ENCODE data around the gene ST8SIA1. TPM values are rescaled to one million over a fixed set of nuclear protein-coding genes. Genes with fewer than 3 reads are reported as not detected.

Gene ST8SIA1
- total and polyA plus RNA-seq, 2 donors (not counting 1 experiment from before 2014, with no cell fraction given), result 0.45 to 23.9 TPM

- H4K20me1 ChIP-seq (ENCODE audit: control insufficient read depth, extremely low read depth, insufficient read depth, low read length), result no peaks in the 10 kb centered on the region
- no peaks in the 10 kb centered on the region for H3K27me3 ChIP-seq (ENCODE audit: control insufficient read depth, insufficient read depth, low read length)
- no peaks in the 10 kb centered on the region for H3K36me3 ChIP-seq (ENCODE audit: control insufficient read depth, insufficient read depth, low read length)
- H3K79me2 ChIP-seq (ENCODE audit: control insufficient read depth, insufficient read depth, low read length), result no peaks in the 10 kb centered on the region
- H3K4me1 ChIP-seq (ENCODE audit: control insufficient read depth, extremely low read depth, insufficient read depth, low read length), result no peaks in the 10 kb centered on the region
- no peak overlapping the region for H3K27ac ChIP-seq (ENCODE audit: insufficient read depth, low read length)
- DNase-seq (ENCODE audit: low read depth in 2 of 2), result peak; percentile 65 to 92
- TF ChIP-seq, protein P1, sequence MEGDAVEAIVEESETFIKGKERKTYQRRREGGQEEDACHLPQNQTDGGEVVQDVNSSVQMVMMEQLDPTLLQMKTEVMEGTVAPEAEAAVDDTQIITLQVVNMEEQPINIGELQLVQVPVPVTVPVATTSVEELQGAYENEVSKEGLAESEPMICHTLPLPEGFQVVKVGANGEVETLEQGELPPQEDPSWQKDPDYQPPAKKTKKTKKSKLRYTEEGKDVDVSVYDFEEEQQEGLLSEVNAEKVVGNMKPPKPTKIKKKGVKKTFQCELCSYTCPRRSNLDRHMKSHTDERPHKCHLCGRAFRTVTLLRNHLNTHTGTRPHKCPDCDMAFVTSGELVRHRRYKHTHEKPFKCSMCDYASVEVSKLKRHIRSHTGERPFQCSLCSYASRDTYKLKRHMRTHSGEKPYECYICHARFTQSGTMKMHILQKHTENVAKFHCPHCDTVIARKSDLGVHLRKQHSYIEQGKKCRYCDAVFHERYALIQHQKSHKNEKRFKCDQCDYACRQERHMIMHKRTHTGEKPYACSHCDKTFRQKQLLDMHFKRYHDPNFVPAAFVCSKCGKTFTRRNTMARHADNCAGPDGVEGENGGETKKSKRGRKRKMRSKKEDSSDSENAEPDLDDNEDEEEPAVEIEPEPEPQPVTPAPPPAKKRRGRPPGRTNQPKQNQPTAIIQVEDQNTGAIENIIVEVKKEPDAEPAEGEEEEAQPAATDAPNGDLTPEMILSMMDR (conservative IDR thresholded peaks at IDR 0.05 in 1 of 2, IDR thresholded peaks at IDR 0.05 in 1 of 2; ENCODE audit: low read depth in 1 of 2, low read length in 2 of 2), result no peak
- no peak for TF ChIP-seq EZH2 (IDR thresholded peaks at IDR 0.05; ENCODE audit: low read length, missing control alignments)
- no peaks in the 10 kb centered on the region for H3K9me3 ChIP-seq (ENCODE audit: control insufficient read depth, insufficient read depth, low read depth, low read length)
- H3K4me3 ChIP-seq (replicated peaks in 1 of 4; ENCODE audit: control extremely low read depth in 1 of 4, insufficient read depth in 1 of 4, low read depth in 3 of 4, low read length in 4 of 4), result no peak overlapping the region
- no peak overlapping the region for H3K4me2 ChIP-seq (ENCODE audit: extremely low read depth, insufficient read depth, low read length)
- no peak overlapping the region for H2AFZ ChIP-seq (ENCODE audit: low read length)
- H3K9ac ChIP-seq (ENCODE audit: insufficient read depth, low read length), result no peak overlapping the region
Measured at GRCh38 chr12:22312336-22312735, 22.2 kb downstream of the ST8SIA1 start.

- H3K27me3 ChIP-seq (ENCODE audit: control insufficient read depth, insufficient read depth, low read length), result no peaks in the 10 kb centered on the region
- no peak overlapping the region for H3K4me2 ChIP-seq (ENCODE audit: extremely low read depth, insufficient read depth, low read length)
- H3K9me3 ChIP-seq (ENCODE audit: control insufficient read depth, insufficient read depth, low read depth, low read length), result no peaks in the 10 kb centered on the region
- H3K9ac ChIP-seq (ENCODE audit: insufficient read depth, low read length), result no peak overlapping the region
- H3K36me3 ChIP-seq (ENCODE audit: control insufficient read depth, insufficient read depth, low read length), result no peaks in the 10 kb centered on the region
- H3K79me2 ChIP-seq (ENCODE audit: control insufficient read depth, insufficient read depth, low read length), result no peaks in the 10 kb centered on the region
- H3K4me3 ChIP-seq (replicated peaks in 1 of 4; ENCODE audit: control extremely low read depth in 1 of 4, insufficient read depth in 1 of 4, low read depth in 3 of 4, low read length in 4 of 4), result no peak overlapping the region
- H3K4me1 ChIP-seq (ENCODE audit: control insufficient read depth, extremely low read depth, insufficient read depth, low read length), result no peaks in the 10 kb centered on the region
- H2AFZ ChIP-seq (ENCODE audit: low read length), result no peak overlapping the region
- H3K27ac ChIP-seq (ENCODE audit: insufficient read depth, low read length), result no peak overlapping the region
- H4K20me1 ChIP-seq (ENCODE audit: control insufficient read depth, extremely low read depth, insufficient read depth, low read length), result no peaks in the 10 kb centered on the region
- DNase-seq (ENCODE audit: low read depth in 2 of 2), result peak in 1 of 2 donors; percentile 17
- TF ChIP-seq EZH2 (IDR thresholded peaks at IDR 0.05; ENCODE audit: low read length, missing control alignments), result no peak
- TF ChIP-seq, protein P1 (conservative IDR thresholded peaks at IDR 0.05 in 1 of 2, IDR thresholded peaks at IDR 0.05 in 1 of 2; ENCODE audit: low read depth in 1 of 2, low read length in 2 of 2), result no peak
Measured at GRCh38 chr12:22310709-22311108, 23.8 kb downstream of the ST8SIA1 start.

DNA sequence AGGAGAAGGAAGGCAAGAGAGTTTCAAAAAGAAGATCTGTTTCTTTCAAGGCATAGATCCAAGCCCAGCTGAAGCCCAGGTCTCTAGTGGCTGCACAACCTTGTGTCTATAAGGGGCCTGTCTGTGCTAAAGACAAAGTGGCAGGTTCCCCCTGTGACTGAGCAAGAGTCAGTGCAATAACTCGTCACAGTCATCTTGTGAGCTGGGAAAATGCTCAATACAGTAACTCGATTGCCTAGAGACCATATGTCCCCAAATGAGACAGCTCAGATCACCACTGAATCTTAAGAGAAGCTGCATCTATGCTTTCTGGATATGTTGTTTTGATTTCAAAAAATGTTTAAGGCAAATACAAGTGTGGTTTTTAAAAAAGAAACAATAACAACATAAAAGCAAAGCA is 24.2 kb downstream of the ST8SIA1 start:
- Histone ChIP-seq H3K27ac (ENCODE audit: insufficient read depth, low read length) (no peak overlapping the region), H3K79me2 (ENCODE audit: control insufficient read depth, insufficient read depth, low read length) (no peaks in the 10 kb centered on the region), H2AFZ (ENCODE audit: low read length) (no peak overlapping the region), H3K27me3 (ENCODE audit: control insufficient read depth, insufficient read depth, low read length) (no peaks in the 10 kb centered on the region), H3K4me3 (replicated peaks in 1 of 4; ENCODE audit: control extremely low read depth in 1 of 4, insufficient read depth in 1 of 4, low read depth in 3 of 4, low read length in 4 of 4) (no peak overlapping the region), H3K4me2 (ENCODE audit: extremely low read depth, insufficient read depth, low read length) (no peak overlapping the region), H3K9ac (ENCODE audit: insufficient read depth, low read length) (no peak overlapping the region), H3K9me3 (ENCODE audit: control insufficient read depth, insufficient read depth, low read depth, low read length) (no peaks in the 10 kb centered on the region), H3K4me1 (ENCODE audit: control insufficient read depth, extremely low read depth, insufficient read depth, low read length) (no peaks in the 10 kb centered on the region), H3K36me3 (ENCODE audit: control insufficient read depth, insufficient read depth, low read length) (no peaks in the 10 kb centered on the region), H4K20me1 (ENCODE audit: control insufficient read depth, extremely low read depth, insufficient read depth, low read length) (no peaks in the 10 kb centered on the region)
- DNase-seq (ENCODE audit: low read depth in 2 of 2), result no peak
- TF ChIP-seq, protein P1 (conservative IDR thresholded peaks at IDR 0.05 in 1 of 2, IDR thresholded peaks at IDR 0.05 in 1 of 2; ENCODE audit: low read depth in 1 of 2, low read length in 2 of 2), result no peak
- no peak for TF ChIP-seq EZH2 (IDR thresholded peaks at IDR 0.05; ENCODE audit: low read length, missing control alignments)

Measured in fibroblast of lung (primary cell).